AG04449 (cell line): ENCODE data around the gene PRR15L.

ENCODE experiments used
- CTCF ChIA-PET: fragments of 350-600 bp; formaldehyde crosslinking; extraction: SDS; loops from one replicate; lab custom pipeline; 2021; ENCODE audit warnings: antibody characterized with exemption; lab: Yijun Ruan, JAX
- POLR2A ChIA-PET: fragments of 400-600, 350-600 bp; formaldehyde crosslinking; extraction: SDS; loops from one replicate; lab custom pipeline; 2020; ENCODE audit warnings: antibody characterized with exemption, inconsistent platforms; lab: Yijun Ruan, JAX
- DNase-seq: peaks from one replicate; pipeline ENCODE4 v3.0.0-alpha.2; 2010; ENCODE audit warnings: low read depth, low spot score
- H3K4me3 ChIP-seq: 2 replicates; pipeline ENCODE4 v1.5.1; 2011; ENCODE audit warnings: low read depth, mild to moderate bottlenecking, control low read depth, low read length
- TF ChIP-seq, protein P1 (sequence below): IDR thresholded peaks from one replicate; pipeline ENCODE4 v1.5.1; 2011; ENCODE audit warnings: mild to moderate bottlenecking, moderate library complexity, low read length, control low read depth, inconsistent platforms; ENCODE audit not compliant: insufficient read depth; ENCODE audit errors: missing control alignments

PRR15L gene

DNA sequence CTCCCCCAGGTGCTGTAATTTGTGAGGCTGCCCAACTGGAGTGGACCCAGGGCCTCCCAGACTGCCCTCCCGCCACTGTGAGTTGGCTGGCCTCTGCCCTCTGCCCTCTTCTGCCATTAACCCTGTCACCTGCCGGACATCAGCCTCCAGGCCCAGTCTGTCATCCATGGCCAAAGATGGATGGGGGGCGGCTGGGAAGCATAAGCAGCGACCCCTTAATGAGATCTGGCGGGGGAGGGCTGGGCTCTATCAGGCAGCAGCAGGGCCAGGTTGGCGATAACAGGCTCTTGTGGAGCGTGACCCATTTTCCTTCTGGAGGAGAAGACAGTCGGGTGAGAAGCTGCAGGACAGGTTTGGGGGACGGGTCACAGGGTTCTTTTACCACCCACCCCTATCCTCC is 38.5 kb upstream of the PRR15L start:
- H3K4me3 ChIP-seq: no peak overlapping the region
- POLR2A ChIA-PET: no interaction called here
- CTCF ChIA-PET: interaction anchor here (0.8 to 12.5 kb wide), 6 partner anchors 8 to 25 kb away, joined by 3 to 121 read pairs (median 6); partner anchors contain the start of gene CDK5RAP3
- TF ChIP-seq, protein P1, sequence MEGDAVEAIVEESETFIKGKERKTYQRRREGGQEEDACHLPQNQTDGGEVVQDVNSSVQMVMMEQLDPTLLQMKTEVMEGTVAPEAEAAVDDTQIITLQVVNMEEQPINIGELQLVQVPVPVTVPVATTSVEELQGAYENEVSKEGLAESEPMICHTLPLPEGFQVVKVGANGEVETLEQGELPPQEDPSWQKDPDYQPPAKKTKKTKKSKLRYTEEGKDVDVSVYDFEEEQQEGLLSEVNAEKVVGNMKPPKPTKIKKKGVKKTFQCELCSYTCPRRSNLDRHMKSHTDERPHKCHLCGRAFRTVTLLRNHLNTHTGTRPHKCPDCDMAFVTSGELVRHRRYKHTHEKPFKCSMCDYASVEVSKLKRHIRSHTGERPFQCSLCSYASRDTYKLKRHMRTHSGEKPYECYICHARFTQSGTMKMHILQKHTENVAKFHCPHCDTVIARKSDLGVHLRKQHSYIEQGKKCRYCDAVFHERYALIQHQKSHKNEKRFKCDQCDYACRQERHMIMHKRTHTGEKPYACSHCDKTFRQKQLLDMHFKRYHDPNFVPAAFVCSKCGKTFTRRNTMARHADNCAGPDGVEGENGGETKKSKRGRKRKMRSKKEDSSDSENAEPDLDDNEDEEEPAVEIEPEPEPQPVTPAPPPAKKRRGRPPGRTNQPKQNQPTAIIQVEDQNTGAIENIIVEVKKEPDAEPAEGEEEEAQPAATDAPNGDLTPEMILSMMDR: no peak
- DNase-seq: no peak

DNA sequence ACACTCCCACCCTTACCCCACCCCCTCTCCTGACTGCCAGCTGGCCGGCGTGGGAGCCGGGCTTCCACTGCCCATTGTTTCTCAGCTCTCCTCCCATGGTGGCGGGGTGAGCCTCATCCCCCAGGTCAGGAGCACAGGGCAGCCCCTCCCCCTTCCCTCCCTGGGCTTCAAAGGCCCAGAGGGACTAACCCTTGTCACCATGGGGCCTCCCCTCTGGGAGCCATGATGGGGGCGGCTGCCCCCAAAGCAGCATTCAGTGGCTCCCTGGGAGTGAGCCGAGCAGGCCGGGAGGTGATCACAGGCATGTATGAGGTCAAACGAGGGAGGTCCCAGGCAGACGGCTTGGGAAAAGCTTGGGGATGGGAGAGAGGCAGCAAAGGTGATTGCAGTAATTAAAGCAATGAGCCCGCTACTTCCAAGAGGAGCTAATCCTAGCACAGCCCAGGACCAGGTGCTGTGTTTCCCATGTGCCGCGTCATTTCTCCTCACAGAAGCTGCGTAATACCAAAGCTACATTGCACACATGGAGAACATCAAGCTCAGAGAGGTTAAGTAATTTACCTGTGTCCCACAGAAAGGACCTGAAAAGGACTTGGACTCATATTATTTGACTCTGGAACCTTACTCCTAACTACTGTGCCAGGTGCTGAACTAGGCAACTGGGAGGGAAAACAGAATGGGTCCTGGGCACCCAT is 37.7 kb upstream of the PRR15L start:
- TF ChIP-seq, protein P1: no peak
- H3K4me3 ChIP-seq: no peak overlapping the region
- DNase-seq: no peak
- ChIA-PET POLR2A (no interaction called here), CTCF (interaction anchor here (0.9 to 5.4 kb wide), 7 partner anchors 8 to 46 kb away, joined by 3 to 38 read pairs (median 5); partner anchors contain the start of gene CDK5RAP3)

DNA sequence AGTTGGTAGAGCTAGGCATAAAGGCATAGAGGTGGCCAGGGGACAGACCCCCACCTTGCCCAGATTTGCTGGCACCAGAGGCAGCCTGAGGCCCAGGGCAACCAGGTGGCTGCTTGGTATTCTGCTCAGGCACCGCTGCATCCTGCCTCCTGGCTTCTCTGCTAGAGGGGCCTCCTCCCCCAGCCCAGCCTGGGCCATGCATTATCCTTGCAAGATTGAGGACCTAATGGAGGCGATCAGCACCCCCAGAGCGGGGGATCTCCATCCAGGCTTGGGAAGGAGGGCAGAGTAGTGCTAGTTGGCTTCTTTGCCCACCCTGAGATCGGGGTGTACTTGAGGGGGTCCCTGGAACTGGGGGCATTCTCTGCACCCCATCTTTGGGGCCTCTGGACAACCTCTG is 37.0 kb upstream of the PRR15L start:
- H3K4me3 ChIP-seq: no peak overlapping the region
- DNase-seq: no peak
- ChIA-PET CTCF (interaction anchor here (1.4 to 5.4 kb wide), 8 partner anchors 8 to 45 kb away, joined by 4 to 38 read pairs (median 6); partner anchors contain the start of gene CDK5RAP3), POLR2A (interaction anchor here (0.5 kb wide), 1 partner anchor 16 kb away, joined by 3 read pairs; no protein-coding TSS in a partner anchor)
- TF ChIP-seq, protein P1: no peak

DNA sequence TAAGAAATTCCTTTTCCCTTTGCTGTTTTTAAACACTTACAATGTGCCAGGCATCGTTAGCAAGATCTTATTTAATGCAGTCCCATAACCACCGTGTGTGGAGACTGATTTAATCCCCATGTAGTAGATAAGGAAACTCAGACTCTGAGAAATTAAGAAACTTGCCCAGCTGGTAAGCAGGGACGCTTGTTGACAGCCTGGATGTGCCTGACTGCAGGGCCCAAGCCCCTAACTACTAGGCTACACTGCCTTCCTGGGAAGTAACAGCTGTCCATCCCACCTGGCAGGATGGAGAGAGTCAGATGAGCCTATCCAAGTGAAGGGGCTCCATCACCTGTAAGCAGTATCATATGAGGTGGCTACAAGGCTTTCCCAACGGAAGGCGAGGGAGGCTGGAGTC is 36.3 kb upstream of the PRR15L start:
- no peak for DNase-seq
- TF ChIP-seq, protein P1: no peak
- H3K4me3 ChIP-seq: no peak overlapping the region
- CTCF ChIA-PET: interaction anchor here (1.2 to 5.4 kb wide), 7 partner anchors 9 to 27 kb away, joined by 4 to 38 read pairs (median 6); partner anchors contain the start of gene CDK5RAP3
- POLR2A ChIA-PET: interaction anchor here (0.5 kb wide), 1 partner anchor 17 kb away, joined by 3 read pairs; no protein-coding TSS in a partner anchor

DNA sequence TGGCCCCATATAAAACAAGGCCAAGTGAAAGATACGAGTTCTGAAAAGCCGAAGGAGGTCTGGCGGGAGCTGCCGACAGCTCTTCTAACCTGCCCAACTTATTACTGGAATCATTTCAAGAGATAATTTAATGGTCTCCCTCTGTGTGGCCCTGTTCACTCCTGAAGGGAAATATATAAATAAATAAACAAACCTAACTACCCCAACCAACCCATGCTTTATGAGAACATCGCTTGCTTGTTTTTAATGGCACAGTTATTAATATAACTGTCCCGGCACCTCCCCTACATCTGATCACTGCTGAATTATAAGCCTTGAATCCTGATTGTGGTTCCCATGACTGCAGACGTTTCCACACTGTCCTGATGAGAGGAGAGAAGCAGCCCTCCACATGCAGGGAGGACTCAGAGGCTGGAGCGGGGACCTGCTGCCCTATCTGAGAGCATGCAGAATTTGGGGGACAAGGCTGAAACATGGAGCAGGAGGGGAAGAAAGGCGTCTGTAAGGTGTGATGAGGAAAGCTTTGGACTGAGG is 35.4 kb upstream of the PRR15L start:
- no peak for DNase-seq
- no peak overlapping the region for H3K4me3 ChIP-seq
- ChIA-PET POLR2A (no interaction called here), CTCF (interaction anchor here (0.7 to 5.4 kb wide), 9 partner anchors 10 to 45 kb away, joined by 3 to 38 read pairs (median 6); partner anchors contain the start of gene CDK5RAP3)
- TF ChIP-seq, protein P1: no peak

DNA sequence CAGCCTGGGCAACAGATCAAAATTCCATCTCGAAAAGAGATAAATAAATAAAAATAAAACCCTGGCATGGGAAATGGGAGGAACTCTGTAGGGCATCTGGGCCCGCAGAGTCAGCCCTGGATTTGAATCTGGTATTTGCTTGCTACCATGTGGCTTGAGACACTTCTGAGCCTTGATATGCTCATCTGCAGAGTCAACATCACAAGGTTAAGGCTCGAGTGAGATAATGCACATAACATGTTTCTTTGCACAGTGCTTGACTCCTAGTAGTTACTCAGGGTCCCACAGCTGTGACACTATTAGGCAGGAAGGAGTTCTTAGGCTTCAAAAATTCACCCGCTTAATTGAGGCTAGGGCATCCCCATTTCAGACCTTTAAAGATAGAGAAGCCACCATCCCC is 34.5 kb upstream of the PRR15L start:
- TF ChIP-seq, protein P1: no peak
- no peak overlapping the region for H3K4me3 ChIP-seq
- no peak for DNase-seq
- ChIA-PET POLR2A (no interaction called here), CTCF (interaction anchor here (0.9 to 2.4 kb wide), 3 partner anchors 22 to 44 kb away, joined by 4 to 14 read pairs (median 5); partner anchors contain the start of gene CDK5RAP3)
